Astrocyte (in vitro differentiated cells and primary cell): ENCODE measurements around the gene NEUROD6.

Experiments used
- EZH2 ChIP-seq: IDR thresholded peaks from 2 replicates; pipeline ENCODE4 v1.6.1; 2012; ENCODE audit warnings: mild to moderate bottlenecking, low read length, inconsistent platforms; ENCODE audit not compliant: insufficient read depth
- TF ChIP-seq, protein P1 (sequence below): IDR thresholded peaks from 2 replicates; pipeline ENCODE4 v1.5.1; 2011; ENCODE audit warnings: low read depth, mild to moderate bottlenecking, inconsistent platforms, low read length, moderate library complexity; ENCODE audit not compliant: insufficient read depth

DNA sequence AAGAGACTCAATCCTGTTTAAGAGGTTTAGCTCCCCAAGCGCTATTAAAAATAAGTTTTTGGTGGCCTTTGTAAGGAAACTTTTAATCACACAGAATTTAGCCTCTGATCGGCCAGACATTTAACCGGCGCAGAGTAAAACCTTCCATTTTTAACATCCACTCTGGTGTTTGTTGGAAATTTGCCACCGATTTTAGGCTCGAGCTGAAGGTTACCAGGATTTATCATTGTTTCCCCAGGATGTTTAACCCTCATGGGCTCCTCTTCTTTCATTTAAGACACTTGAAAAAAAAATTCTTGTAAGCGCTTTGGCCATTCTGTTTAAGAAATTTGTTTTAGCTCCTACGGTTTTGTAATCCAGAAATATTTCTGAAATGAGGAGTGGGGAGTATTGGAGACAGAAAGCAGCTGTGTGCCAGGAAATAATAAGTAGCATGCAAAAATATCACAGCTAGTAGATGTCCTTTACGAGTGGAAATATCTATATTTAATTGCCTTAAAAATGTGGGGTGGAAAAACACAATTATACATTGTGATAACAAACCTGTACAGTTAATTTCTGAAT, 3.4 kb downstream of the NEUROD6 start:
- TF ChIP-seq, protein P1, sequence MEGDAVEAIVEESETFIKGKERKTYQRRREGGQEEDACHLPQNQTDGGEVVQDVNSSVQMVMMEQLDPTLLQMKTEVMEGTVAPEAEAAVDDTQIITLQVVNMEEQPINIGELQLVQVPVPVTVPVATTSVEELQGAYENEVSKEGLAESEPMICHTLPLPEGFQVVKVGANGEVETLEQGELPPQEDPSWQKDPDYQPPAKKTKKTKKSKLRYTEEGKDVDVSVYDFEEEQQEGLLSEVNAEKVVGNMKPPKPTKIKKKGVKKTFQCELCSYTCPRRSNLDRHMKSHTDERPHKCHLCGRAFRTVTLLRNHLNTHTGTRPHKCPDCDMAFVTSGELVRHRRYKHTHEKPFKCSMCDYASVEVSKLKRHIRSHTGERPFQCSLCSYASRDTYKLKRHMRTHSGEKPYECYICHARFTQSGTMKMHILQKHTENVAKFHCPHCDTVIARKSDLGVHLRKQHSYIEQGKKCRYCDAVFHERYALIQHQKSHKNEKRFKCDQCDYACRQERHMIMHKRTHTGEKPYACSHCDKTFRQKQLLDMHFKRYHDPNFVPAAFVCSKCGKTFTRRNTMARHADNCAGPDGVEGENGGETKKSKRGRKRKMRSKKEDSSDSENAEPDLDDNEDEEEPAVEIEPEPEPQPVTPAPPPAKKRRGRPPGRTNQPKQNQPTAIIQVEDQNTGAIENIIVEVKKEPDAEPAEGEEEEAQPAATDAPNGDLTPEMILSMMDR: no peak
- TF ChIP-seq EZH2: no peak
